ENCODE results near the gene PITX1.

DNA sequence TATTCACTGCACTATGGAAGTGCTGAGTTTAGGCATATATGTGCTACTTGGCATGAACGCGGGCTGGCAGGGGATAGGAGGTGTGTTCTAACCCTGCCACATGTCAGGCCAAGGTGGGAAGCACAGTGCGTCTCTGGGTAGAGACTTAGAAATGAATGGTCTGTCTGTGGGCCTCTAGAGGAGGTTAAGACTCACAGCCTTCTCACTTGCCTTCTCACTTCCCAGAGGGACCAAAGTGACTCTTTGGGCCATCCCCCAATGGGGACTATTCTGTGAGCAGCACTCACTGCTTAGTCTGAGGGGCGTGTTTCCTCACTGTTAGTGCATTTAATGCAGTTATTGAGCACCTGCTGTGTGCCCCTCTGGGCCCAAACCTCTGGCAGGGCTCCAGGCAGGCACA lies 2.4 kb upstream of the PITX1 start:
- no peak for TF ChIP-seq GATA2 (IDR thresholded peaks at IDR 0.05; ENCODE audit: low read depth, low read length)
- no peak for TF ChIP-seq GATA3 (IDR thresholded peaks at IDR 0.05; ENCODE audit: low read depth, low read length)

Measured in SH-SY5Y (cell line).